WERI-Rb-1 (cell line): ENCODE measurements around the gene PBX4.
"Not testable (repeated sequence)": the region's sequence is repeated elsewhere in the genome, so short reads cannot be mapped to it uniquely, and the experiment has no call there.

Source experiments
- DNase-seq: peaks from one replicate; pipeline ENCODE4 v3.0.0-alpha.2; 2020
- H3K27ac ChIP-seq: fragments of 250-450 bp; sonication (Bioruptor Pico); 2 replicates; pipeline ENCODE4 v1.5.1; 2020; ENCODE audit warnings: mild to moderate bottlenecking, moderate library complexity
- H3K27me3 ChIP-seq: fragments of 250-450 bp; sonication (Bioruptor Pico); 2 replicates; pipeline ENCODE4 v1.5.1; 2021; ENCODE audit warnings: mild to moderate bottlenecking, low read depth, moderate library complexity; ENCODE audit not compliant: insufficient read depth, severe bottlenecking
- H3K36me3 ChIP-seq: fragments of 250-450 bp; sonication (Bioruptor Pico); 2 replicates; pipeline ENCODE4 v1.5.1; 2020; ENCODE audit warnings: mild to moderate bottlenecking, moderate library complexity
- H3K4me3 ChIP-seq: 2 replicates; pipeline ENCODE4 v1.5.1; 2011; ENCODE audit warnings: low read depth, mild to moderate bottlenecking, control low read depth, low read length
- H3K9me3 ChIP-seq: fragments of 250-450 bp; sonication (Bioruptor Pico); 2 replicates; pipeline ENCODE4 v1.5.1; 2021; ENCODE audit warnings: mild to moderate bottlenecking, moderate library complexity; ENCODE audit not compliant: severe bottlenecking
- CTCF ChIP-seq: IDR thresholded peaks from 2 replicates; pipeline ENCODE4 v1.5.1; 2011; ENCODE audit warnings: low read depth, mild to moderate bottlenecking, control low read depth, inconsistent platforms, low read length

The PBX4 gene

GRCh38 chr19:19615086-19615485, 3.4 kb downstream of the PBX4 start:
- H3K27me3 ChIP-seq: no peaks in the 10 kb centered on the region
- H3K27ac ChIP-seq: no peak overlapping the region
- H3K4me3 ChIP-seq: no peak overlapping the region
- no peak for DNase-seq
- H3K9me3 ChIP-seq: no peaks in the 10 kb centered on the region
- no peak for TF ChIP-seq CTCF
- no peaks in the 10 kb centered on the region for H3K36me3 ChIP-seq

- no peak for DNase-seq
- TF ChIP-seq CTCF: no peak
These were observed 5.0 kb downstream of the PBX4 start for GRCh38 chr19:19613506-19613905.

GRCh38 chr19:19610376-19611202, 7.9 kb downstream of the PBX4 start:
- Histone ChIP-seq H3K36me3 (no peaks in the 10 kb centered on the region), H3K9me3 (no peaks in the 10 kb centered on the region), H3K4me3 (no peak overlapping the region), H3K27me3 (no peaks in the 10 kb centered on the region), H3K27ac (no peak overlapping the region)
- no peak for TF ChIP-seq CTCF
- no peak for DNase-seq

More at GRCh38 chr19:19613506-19613905, 5.0 kb downstream of the PBX4 start:
- Histone ChIP-seq H3K27ac (no peak overlapping the region), H3K4me3 (no peak overlapping the region), H3K27me3 (no peaks in the 10 kb centered on the region), H3K36me3 (no peaks in the 10 kb centered on the region), H3K9me3 (no peaks in the 10 kb centered on the region)

- H3K27me3 ChIP-seq: not testable (repeated sequence)
These were observed 11.8 kb downstream of the PBX4 start for GRCh38 chr19:19606686-19607085.

GRCh38 chr19:19606021-19606420, 12.5 kb downstream of the PBX4 start:
- Histone ChIP-seq H3K27me3 (no peaks in the 10 kb centered on the region), H3K9me3 (no peaks in the 10 kb centered on the region), H3K27ac (no peak overlapping the region), H3K4me3 (no peak overlapping the region), H3K36me3 (no peaks in the 10 kb centered on the region)
- no peak for DNase-seq
- no peak for TF ChIP-seq CTCF

More at GRCh38 chr19:19606686-19607085, 11.8 kb downstream of the PBX4 start:
- not testable (repeated sequence) for H3K27ac ChIP-seq, H3K9me3 ChIP-seq, H3K4me3 ChIP-seq, H3K36me3 ChIP-seq, DNase-seq

- Histone ChIP-seq H3K36me3 (no peaks in the 10 kb centered on the region), H3K9me3 (no peaks in the 10 kb centered on the region), H3K27me3 (no peaks in the 10 kb centered on the region), H3K27ac (no peak overlapping the region), H3K4me3 (no peak overlapping the region)
- DNase-seq: no peak
- TF ChIP-seq CTCF: no peak
These were observed 15.7 kb downstream of the PBX4 start for GRCh38 chr19:19602713-19603324.
